ENCODE measurements around the gene PAX3.

Gene PAX3

DNA sequence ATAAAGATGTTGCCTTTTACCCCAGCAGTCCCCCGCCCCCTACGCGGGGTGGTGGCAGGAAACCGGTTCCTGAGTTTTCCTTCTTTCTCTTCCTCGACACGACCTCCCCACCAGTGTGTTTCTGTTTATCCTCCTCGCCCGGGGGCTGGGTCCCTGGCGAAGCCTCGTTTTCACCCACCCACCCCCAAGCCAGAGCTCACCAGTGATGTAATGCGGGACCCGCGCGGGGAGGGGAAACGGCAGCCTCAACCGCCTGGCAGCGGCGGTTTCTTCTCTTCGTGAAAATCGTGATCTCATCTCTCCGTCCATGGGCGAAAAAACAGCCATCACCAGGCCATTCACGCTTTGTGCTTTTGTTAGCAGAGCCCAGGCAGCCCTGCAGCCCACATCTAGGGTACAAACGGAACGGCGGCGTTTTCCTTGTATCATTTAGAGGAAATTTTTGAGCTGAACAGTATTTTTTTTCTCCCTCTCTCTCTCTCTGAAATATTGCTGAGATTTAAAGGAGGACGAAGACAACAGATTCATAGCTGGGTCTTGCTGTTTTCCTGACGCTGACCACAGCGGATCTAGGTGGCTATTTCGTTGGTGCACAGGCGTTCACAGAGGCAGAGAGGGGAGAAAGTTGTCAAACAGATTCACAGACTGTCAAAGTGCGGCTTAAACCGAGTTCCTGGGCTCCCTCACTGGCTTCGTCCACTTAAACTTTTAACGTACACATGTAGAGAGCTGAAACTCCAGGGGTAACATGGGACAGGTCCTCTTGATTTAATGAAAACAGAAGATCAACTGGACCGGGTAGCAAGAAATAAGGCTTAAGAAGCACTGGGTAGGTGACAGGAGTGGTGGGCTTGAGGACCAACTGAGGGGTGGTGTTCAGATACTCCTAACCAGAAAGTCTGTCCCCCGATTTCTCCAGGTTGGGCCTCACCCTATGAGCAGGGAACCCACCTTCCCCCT lies 21.9 kb upstream of the PAX3 start:
- Histone ChIP-seq H3K36me3 (ENCODE audit: control insufficient read depth in 2 of 2, insufficient read depth in 2 of 2, low read length in 2 of 2) (no peaks in the 10 kb centered on the region), H3K27me3 (ENCODE audit: control insufficient read depth in 1 of 2, insufficient read depth in 2 of 2, low read length in 2 of 2) (peaks cover 3 to 4% of the 10 kb centered on the region in 2 donors), H3K4me3 (ENCODE audit: low read length in 2 of 2) (peak overlapping the region; percentile 77 to 79), H3K9ac (ENCODE audit: low read length in 2 of 2) (peak overlapping the region; percentile 56 to 78), H3K4me1 (ENCODE audit: control insufficient read depth, insufficient read depth, low read length) (peaks cover 17% of the 10 kb centered on the region), H3K27ac (ENCODE audit: low read length) (peak overlapping the region; percentile 80), H3K9me3 (ENCODE audit: control insufficient read depth in 2 of 2, low read length in 2 of 2) (no peaks in the 10 kb centered on the region)

DNA sequence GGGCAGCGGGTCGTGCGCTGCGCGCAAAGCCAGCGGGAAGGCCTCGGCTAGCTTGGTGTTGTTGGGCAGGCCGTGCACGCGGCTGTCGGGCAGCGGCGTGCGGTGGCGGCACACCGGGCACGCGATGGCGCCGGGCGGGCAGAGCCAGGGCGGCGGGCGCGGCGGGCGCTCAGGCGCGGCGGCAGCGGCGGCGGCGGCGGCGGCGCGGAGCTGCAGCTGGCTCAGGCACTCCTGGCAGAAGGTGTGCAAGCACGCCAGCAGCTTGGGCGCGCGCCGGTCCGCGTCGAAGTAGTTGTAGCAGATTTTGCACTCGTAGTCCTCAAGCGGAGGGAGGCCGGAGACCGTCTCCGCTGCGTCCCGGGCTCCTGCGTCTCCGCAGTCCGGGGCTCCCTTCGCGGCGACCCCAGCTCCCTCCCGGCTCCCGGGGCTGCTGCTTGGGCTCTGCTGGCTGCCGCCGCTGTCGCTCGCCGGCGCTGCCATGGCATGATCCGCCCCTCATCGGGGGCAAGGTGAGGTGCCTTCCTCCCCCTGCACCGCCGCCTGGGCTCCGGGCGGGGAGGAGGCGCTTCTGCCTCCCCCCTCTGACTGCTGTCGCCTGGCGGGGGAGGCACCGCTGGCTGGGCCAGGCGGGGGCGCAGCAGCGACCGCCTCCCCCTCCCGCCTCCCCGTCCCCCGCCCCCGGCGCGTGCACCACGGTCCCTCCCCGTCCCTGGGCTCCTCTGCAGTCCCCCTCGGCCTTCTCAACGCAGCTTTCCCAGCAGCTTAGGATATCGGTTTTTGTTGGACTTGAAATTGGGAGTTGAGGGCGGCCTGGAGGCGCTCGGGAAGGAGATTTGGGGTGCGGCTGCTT lies 21.0 kb upstream of the PAX3 start:
- Histone ChIP-seq H3K27me3 (ENCODE audit: control insufficient read depth in 1 of 2, insufficient read depth in 2 of 2, low read length in 2 of 2) (peaks cover 3 to 6% of the 10 kb centered on the region in 2 donors), H3K9ac (ENCODE audit: low read length in 2 of 2) (peak overlapping the region; percentile 56 to 78), H3K27ac (ENCODE audit: low read length) (peak overlapping the region; percentile 80)

DNA sequence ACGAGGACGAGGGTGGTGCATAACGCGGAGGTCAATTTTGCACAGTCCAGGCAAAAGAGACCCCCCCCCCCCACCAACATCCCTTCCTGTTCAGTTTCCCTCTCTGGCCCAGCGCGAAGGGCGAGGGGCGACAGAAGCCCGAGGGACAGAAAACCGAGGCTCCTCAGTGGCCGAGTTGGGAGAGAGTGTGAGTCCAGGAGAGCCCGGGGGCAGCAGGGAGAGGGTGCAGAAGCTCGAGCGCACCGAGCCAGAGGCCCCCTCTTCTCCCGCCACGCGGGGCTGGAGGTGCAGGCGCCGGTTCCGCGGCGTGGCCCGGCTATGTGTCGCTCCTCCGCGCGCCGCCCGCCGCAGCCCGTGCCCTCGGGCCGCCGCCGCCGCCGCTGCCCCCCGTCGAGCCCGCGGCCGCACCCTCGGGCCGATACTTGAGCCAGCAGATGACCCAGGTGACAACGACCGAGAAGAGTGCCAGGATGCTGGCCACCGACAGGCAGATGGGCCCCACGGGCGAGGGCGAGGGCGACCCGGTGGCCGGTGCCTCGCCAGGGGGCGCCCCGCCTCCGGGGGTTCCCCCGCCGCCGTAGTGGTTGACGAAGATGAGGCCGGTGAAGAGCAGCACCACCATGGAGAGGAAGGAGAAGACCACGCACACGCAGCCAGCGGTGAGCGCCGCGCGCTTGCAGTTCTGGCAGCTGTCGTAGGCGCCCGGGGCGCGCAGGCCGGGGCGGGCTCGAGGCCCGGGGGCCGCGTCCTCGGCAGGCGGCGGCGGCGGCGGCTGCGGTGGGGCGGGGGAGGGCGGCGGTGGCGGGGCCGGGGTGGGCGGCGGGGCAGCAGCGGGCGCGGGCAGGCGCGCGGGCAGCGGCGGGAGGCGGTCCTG lies 20.2 kb upstream of the PAX3 start:
- Histone ChIP-seq H3K27ac (ENCODE audit: low read length) (no peak overlapping the region), H3K9ac (ENCODE audit: low read length in 2 of 2) (peak overlapping the region in 1 of 2 donors; percentile 44), H3K4me1 (ENCODE audit: control insufficient read depth, insufficient read depth, low read length) (peaks cover 17% of the 10 kb centered on the region), H3K9me3 (ENCODE audit: control insufficient read depth in 2 of 2, low read length in 2 of 2) (no peaks in the 10 kb centered on the region), H3K36me3 (ENCODE audit: control insufficient read depth in 2 of 2, insufficient read depth in 2 of 2, low read length in 2 of 2) (no peaks in the 10 kb centered on the region), H3K4me3 (ENCODE audit: low read length in 2 of 2) (peak overlapping the region; percentile 68 to 81), H3K27me3 (ENCODE audit: control insufficient read depth in 1 of 2, insufficient read depth in 2 of 2, low read length in 2 of 2) (peaks cover 3 to 6% of the 10 kb centered on the region in 2 donors)

More for the DNA sequence above, 21.0 kb upstream of the PAX3 start:
- Histone ChIP-seq H3K4me3 (ENCODE audit: low read length in 2 of 2) (peak overlapping the region; percentile 77 to 79), H3K9me3 (ENCODE audit: control insufficient read depth in 2 of 2, low read length in 2 of 2) (no peaks in the 10 kb centered on the region), H3K4me1 (ENCODE audit: control insufficient read depth, insufficient read depth, low read length) (peaks cover 17% of the 10 kb centered on the region), H3K36me3 (ENCODE audit: control insufficient read depth in 2 of 2, insufficient read depth in 2 of 2, low read length in 2 of 2) (no peaks in the 10 kb centered on the region)

DNA sequence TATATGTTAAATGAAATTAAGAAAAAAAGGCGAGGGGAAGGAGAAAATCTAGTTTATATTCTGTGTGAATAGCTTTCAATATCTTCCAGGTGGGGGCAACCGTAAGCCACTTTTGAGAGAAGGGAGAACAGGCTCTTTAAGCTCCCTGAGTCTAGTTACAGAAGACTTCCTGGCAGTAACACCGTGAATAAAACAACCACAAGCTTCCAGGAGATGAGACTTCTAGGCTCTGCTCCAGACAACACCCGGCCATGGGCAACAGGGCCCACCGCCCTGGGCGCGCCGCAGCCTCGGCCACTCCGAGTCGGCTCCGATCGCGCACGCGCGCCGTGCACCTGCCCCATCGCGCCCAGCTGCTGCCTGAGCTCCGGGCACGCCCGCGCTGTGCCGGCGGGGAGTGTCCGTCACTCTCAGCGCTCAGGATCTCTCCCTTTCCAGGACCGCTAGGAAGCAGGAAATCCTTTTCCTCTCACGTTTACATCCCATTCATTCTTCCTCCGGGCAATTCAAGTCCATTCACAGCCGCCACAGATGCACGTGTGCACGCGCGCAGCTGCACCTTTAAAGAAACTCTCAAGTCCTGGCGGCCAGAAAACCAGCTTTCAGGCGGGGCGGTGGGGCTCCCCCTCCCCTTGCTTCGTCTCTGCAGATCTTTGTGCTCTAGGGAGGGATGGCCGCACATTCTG lies 19.4 kb upstream of the PAX3 start:
- H3K4me1 ChIP-seq (ENCODE audit: control insufficient read depth, insufficient read depth, low read length) = peaks cover 17% of the 10 kb centered on the region
- H3K27ac ChIP-seq (ENCODE audit: low read length) = no peak overlapping the region
- peaks cover 6 to 11% of the 10 kb centered on the region in 2 donors for H3K27me3 ChIP-seq (ENCODE audit: control insufficient read depth in 1 of 2, insufficient read depth in 2 of 2, low read length in 2 of 2)
- H3K4me3 ChIP-seq (ENCODE audit: low read length in 2 of 2) = peak overlapping the region; percentile 68 to 81
- H3K9me3 ChIP-seq (ENCODE audit: control insufficient read depth in 2 of 2, low read length in 2 of 2) = no peaks in the 10 kb centered on the region
- H3K9ac ChIP-seq (ENCODE audit: low read length in 2 of 2) = peak overlapping the region in 1 of 2 donors; percentile 44
- H3K36me3 ChIP-seq (ENCODE audit: control insufficient read depth in 2 of 2, insufficient read depth in 2 of 2, low read length in 2 of 2) = no peaks in the 10 kb centered on the region

DNA sequence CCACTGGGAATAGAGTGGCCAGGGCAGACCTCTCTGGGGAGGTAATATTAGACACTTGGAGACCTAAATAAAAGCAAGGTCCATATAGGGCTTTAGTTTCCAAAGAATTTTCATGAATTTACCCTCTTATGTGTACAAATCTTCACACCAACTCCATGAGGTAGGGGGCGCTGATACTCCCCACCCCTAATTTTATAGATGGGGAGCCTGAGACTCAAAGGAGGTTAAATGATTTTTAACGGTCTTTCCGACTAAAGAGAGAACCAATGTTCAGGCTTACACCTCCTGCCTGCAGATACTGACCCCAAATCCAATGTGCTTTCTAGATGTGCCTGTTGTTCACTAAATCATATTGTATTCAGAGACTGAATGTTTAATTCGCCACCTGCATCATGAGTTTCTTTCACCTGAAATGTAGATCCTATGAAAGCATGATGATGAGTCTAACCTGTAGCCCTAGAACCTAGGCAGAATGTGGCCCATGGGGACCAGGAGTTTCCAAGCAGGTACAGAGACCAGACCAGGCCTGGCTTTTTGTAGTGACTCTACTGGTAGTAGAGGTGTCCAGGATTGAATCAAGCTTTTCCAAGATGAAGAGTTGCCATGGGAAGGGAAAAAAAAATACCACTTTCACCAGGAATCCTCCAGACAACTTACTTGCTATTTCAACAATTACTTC lies 16.8 kb upstream of the PAX3 start:
- no peaks in the 10 kb centered on the region for H3K9me3 ChIP-seq (ENCODE audit: control insufficient read depth in 2 of 2, low read length in 2 of 2)
- H3K4me1 ChIP-seq (ENCODE audit: control insufficient read depth, insufficient read depth, low read length) = peaks cover 22% of the 10 kb centered on the region
- H3K36me3 ChIP-seq (ENCODE audit: control insufficient read depth in 2 of 2, insufficient read depth in 2 of 2, low read length in 2 of 2) = no peaks in the 10 kb centered on the region
- H3K27me3 ChIP-seq (ENCODE audit: control insufficient read depth in 1 of 2, insufficient read depth in 2 of 2, low read length in 2 of 2) = peaks cover 30 to 37% of the 10 kb centered on the region in 2 donors
- no peak overlapping the region for H3K27ac ChIP-seq (ENCODE audit: low read length)
- no peak overlapping the region for H3K9ac ChIP-seq (ENCODE audit: low read length in 2 of 2)
- H3K4me3 ChIP-seq (ENCODE audit: low read length in 2 of 2) = no peak overlapping the region

DNA sequence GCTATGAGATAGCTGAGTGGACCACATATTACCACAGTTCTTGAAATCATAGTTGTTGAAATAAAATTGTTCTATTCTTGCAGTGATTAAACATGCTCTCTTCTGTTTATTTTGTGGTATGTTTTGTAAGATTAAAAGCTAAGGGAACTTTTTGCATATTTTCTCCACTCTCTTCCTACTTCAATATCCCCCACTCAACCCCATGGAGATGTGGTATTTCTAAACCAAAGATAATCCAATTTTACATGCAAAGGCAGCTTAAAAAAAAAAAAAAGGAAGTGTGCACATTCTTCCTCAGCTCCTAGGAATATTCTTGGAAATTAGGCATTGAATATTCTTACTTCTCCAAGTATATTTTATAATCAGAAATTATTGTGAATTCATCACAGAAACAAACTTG lies 15.0 kb upstream of the PAX3 start:
- H3K9me3 ChIP-seq (ENCODE audit: control insufficient read depth in 2 of 2, low read length in 2 of 2) = no peaks in the 10 kb centered on the region
- H3K9ac ChIP-seq (ENCODE audit: low read length in 2 of 2) = no peak overlapping the region
- H3K4me1 ChIP-seq (ENCODE audit: control insufficient read depth, insufficient read depth, low read length) = peaks cover 18% of the 10 kb centered on the region
- H3K36me3 ChIP-seq (ENCODE audit: control insufficient read depth in 2 of 2, insufficient read depth in 2 of 2, low read length in 2 of 2) = no peaks in the 10 kb centered on the region
- H3K27ac ChIP-seq (ENCODE audit: low read length) = no peak overlapping the region
- H3K27me3 ChIP-seq (ENCODE audit: control insufficient read depth in 1 of 2, insufficient read depth in 2 of 2, low read length in 2 of 2) = peaks cover 48 to 54% of the 10 kb centered on the region in 2 donors
- no peak overlapping the region for H3K4me3 ChIP-seq (ENCODE audit: low read length in 2 of 2)

DNA sequence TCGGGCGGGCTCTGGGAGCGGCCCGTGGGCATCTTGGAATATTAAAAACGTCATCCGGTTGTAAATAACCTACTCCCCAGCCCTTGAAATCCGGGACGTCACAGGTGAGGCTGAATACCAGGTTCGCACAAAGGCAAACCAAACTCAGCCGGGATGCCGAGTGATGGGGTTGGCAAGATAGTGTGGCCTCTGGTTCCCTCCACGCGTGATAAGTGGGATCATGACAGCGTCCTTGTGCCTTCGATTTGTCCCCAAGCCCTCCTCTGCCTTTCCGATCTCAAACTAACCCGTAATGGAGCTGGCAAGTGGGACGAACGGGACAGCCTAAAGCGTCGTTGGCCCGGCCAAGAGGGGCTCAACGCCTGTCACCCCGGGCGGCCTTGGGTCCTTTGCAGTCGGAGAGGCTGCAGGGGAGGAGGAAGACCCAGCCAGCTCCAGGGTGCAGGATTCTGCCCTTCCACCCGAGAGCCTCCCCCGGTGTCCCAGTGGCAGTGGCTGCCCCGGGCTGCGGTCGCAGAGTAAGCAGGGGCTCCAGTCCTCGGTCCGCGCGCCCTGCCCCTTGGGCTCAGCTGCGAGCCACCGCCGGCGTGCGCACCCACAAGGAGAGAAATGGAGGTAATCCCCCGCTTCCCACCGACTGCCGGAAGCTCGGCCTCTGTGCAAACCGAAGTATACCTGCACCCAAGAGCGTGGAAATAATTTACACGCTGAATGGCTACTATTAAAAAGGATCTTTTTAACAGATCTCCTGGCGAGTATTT lies 13.4 kb upstream of the PAX3 start:
- Histone ChIP-seq H3K4me1 (ENCODE audit: control insufficient read depth, insufficient read depth, low read length) (peaks cover 14% of the 10 kb centered on the region), H3K9me3 (ENCODE audit: control insufficient read depth in 2 of 2, low read length in 2 of 2) (no peaks in the 10 kb centered on the region), H3K36me3 (ENCODE audit: control insufficient read depth in 2 of 2, insufficient read depth in 2 of 2, low read length in 2 of 2) (no peaks in the 10 kb centered on the region), H3K4me3 (ENCODE audit: low read length in 2 of 2) (no peak overlapping the region), H3K27me3 (ENCODE audit: control insufficient read depth in 1 of 2, insufficient read depth in 2 of 2, low read length in 2 of 2) (peaks cover 63 to 67% of the 10 kb centered on the region in 2 donors), H3K27ac (ENCODE audit: low read length) (no peak overlapping the region), H3K9ac (ENCODE audit: low read length in 2 of 2) (no peak overlapping the region)

DNA sequence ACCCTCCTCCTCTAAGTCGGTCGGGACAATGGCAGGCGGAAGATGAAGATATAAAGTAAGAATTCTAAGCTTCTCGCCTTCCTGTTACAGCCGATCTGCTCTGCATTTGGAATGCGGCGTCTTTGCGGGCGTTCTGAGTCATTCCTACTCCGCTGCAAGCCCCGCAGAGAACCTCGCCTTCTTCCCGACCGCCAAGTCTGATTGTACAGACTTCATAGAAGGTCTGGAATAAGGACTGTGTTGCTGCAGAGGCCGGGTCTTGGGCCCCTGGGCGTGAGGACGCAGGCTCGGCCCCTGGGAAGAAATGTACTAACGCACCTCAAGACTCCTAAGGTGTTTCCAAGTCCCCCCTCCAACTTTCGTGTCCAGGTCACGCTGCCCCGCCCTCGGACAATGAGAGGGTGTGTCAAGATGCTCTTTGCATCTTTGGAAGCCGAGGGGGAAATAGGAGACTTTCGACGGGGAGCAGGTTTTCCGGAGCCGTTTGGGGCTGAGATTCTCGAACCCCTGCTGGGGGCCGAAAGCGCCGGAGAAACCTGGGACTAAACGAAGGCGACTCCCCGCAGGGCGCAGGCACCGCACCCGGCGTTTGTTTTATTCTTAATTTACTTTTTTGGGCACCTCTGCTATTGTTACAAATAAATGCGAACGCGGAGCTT lies 12.7 kb upstream of the PAX3 start:
- no peak overlapping the region for H3K4me3 ChIP-seq (ENCODE audit: low read length in 2 of 2)

More for the DNA sequence above, 12.7 kb upstream of the PAX3 start:
- Histone ChIP-seq H3K4me1 (ENCODE audit: control insufficient read depth, insufficient read depth, low read length) (peaks cover 20% of the 10 kb centered on the region), H3K27me3 (ENCODE audit: control insufficient read depth in 1 of 2, insufficient read depth in 2 of 2, low read length in 2 of 2) (peaks cover 70 to 74% of the 10 kb centered on the region in 2 donors), H3K27ac (ENCODE audit: low read length) (no peak overlapping the region), H3K9me3 (ENCODE audit: control insufficient read depth in 2 of 2, low read length in 2 of 2) (no peaks in the 10 kb centered on the region), H3K9ac (ENCODE audit: low read length in 2 of 2) (no peak overlapping the region), H3K36me3 (ENCODE audit: control insufficient read depth in 2 of 2, insufficient read depth in 2 of 2, low read length in 2 of 2) (no peaks in the 10 kb centered on the region)

Data from stomach smooth muscle (tissue), 2 donors.